Hematopoietic multipotent progenitor cell treated with erythropoietin and hydrocortisone succinate and interleukin-3 and kit ligand, for 4 days (in vitro differentiated cells): Measurements from ENCODE around the gene ZNHIT1.

Experiments used
- DNase-seq: peaks from one replicate; pipeline ENCODE4 v3.0.0-alpha.2; 2015

Gene ZNHIT1

GRCh38 chr7:101220295-101220694, 2.3 kb downstream of the ZNHIT1 start:
- DNase-seq = no peak

- no peak for DNase-seq
These were observed 4.4 kb downstream of the ZNHIT1 start for GRCh38 chr7:101222275-101222830.

- DNase-seq = no peak
These were observed 5.6 kb downstream of the ZNHIT1 start for GRCh38 chr7:101223528-101223927.

GRCh38 chr7:101225650-101226049, 7.7 kb downstream of the ZNHIT1 start:
- no peak for DNase-seq

- DNase-seq = no peak
These were observed 8.8 kb downstream of the ZNHIT1 start for GRCh38 chr7:101226721-101227120.

- DNase-seq = no peak
These were observed 13.7 kb downstream of the ZNHIT1 start for GRCh38 chr7:101231644-101232043.

- DNase-seq = no peak
These were observed 14.3 kb downstream of the ZNHIT1 start for GRCh38 chr7:101232141-101232850.

GRCh38 chr7:101233907-101234547, 16.1 kb downstream of the ZNHIT1 start:
- DNase-seq = peak; percentile 46

GRCh38 chr7:101234636-101235035, 16.7 kb downstream of the ZNHIT1 start:
- DNase-seq = no peak

GRCh38 chr7:101235050-101235449, 17.1 kb downstream of the ZNHIT1 start:
- peak; percentile 65 for DNase-seq

GRCh38 chr7:101235522-101235921, 17.6 kb downstream of the ZNHIT1 start:
- no peak for DNase-seq

- DNase-seq = no peak
These were observed 18.4 kb downstream of the ZNHIT1 start for GRCh38 chr7:101236292-101236835.

- DNase-seq = peak; percentile 70
These were observed 19.5 kb downstream of the ZNHIT1 start, which contains the start of gene CLDN15 for GRCh38 chr7:101237206-101238067. Gene CLDN15 (minus strand): TSS chr7:101237802. CDS start chr7:101237581, 221 bp downstream.

- no peak for DNase-seq
These were observed 20.5 kb downstream of the ZNHIT1 start for GRCh38 chr7:101238226-101239182.

GRCh38 chr7:101239191-101239950, 21.4 kb downstream of the ZNHIT1 start:
- DNase-seq = no peak

GRCh38 chr7:101239951-101240220, 21.9 kb downstream of the ZNHIT1 start:
- DNase-seq = no peak

GRCh38 chr7:101240226-101241014, 22.5 kb downstream of the ZNHIT1 start:
- DNase-seq = peak; percentile 74

GRCh38 chr7:101241015-101241363, 23.0 kb downstream of the ZNHIT1 start:
- peak; percentile 62 for DNase-seq

- DNase-seq = peak; percentile 54
These were observed 23.7 kb downstream of the ZNHIT1 start for GRCh38 chr7:101241443-101242349.
